ENCODE data around the gene COCH. TPM values are rescaled to one million over a fixed set of nuclear protein-coding genes. Genes with fewer than 3 reads are reported as not detected.
A peak's percentile ranks its signal among the peaks of the same experiment; 100 is the strongest.

COCH gene
- total and polyA plus RNA-seq, 4 experiments from 2014 or later = 0.27 to 1.8 TPM; not detected in 2

- no peaks in the 10 kb centered on the region for H3K27me3 ChIP-seq (ENCODE audit: insufficient read depth, low read length)
- Mint-ChIP-seq H3K36me3 (no peaks in the 10 kb centered on the region), H3K27ac (no peak overlapping the region), H3K4me1 (peaks cover 0 to 3% (median 0%) of the 10 kb centered on the region in 4 donors), H3K27me3 (peaks cover 12 to 22% of the 10 kb centered on the region in 2 donors), H3K9me3 (no peaks in the 10 kb centered on the region), H3K4me3 (no peak overlapping the region)
- H3K36me3 ChIP-seq (ENCODE audit: insufficient read depth, low read length) = no peaks in the 10 kb centered on the region
- ChIA-PET CTCF (ENCODE audit: partially characterized antibody) (no interaction called here), POLR2A (ENCODE audit: partially characterized antibody) (no interaction called here)
- no peak overlapping the region for H3K27ac ChIP-seq (ENCODE audit: low read depth, low read length)
- no peak overlapping the region for H3K4me3 ChIP-seq (ENCODE audit: low read length in 2 of 2)
- no peaks in the 10 kb centered on the region for H3K4me1 ChIP-seq (ENCODE audit: insufficient read depth, low read length)
- intact Hi-C loops (cut with micrococcal nuclease) = no loop called here
- DNase-seq = no peak
- H3K9me3 ChIP-seq (ENCODE audit: control insufficient read depth in 1 of 2, low read length in 2 of 2) = no peaks in the 10 kb centered on the region
These were observed 9.4 kb upstream of the COCH start for GRCh38 chr14:30864934-30865333.

- no peaks in the 10 kb centered on the region for H3K36me3 ChIP-seq (ENCODE audit: insufficient read depth, low read length)
- intact Hi-C loops (cut with micrococcal nuclease) = no loop called here
- DNase-seq = no peak
- Mint-ChIP-seq H3K9me3 (no peaks in the 10 kb centered on the region), H3K27me3 (peaks cover 19 to 31% of the 10 kb centered on the region in 2 donors), H3K36me3 (no peaks in the 10 kb centered on the region), H3K4me3 (no peak overlapping the region), H3K4me1 (peaks cover 0 to 8% (median 5%) of the 10 kb centered on the region in 4 donors), H3K27ac (no peak overlapping the region)
- no peaks in the 10 kb centered on the region for H3K9me3 ChIP-seq (ENCODE audit: control insufficient read depth in 1 of 2, low read length in 2 of 2)
- no peak overlapping the region for H3K27ac ChIP-seq (ENCODE audit: low read depth, low read length)
- H3K27me3 ChIP-seq (ENCODE audit: insufficient read depth, low read length) = peaks cover 2% of the 10 kb centered on the region
- CTCF ChIA-PET (ENCODE audit: partially characterized antibody) = no interaction called here
- POLR2A ChIA-PET (ENCODE audit: partially characterized antibody) = no interaction called here
- no peak overlapping the region for H3K4me3 ChIP-seq (ENCODE audit: low read length in 2 of 2)
- H3K4me1 ChIP-seq (ENCODE audit: insufficient read depth, low read length) = peaks cover 3% of the 10 kb centered on the region
These were observed 5.6 kb upstream of the COCH start for GRCh38 chr14:30868736-30869135.

- Mint-ChIP-seq H3K27me3 (peaks cover 18 to 32% of the 10 kb centered on the region in 2 donors), H3K9me3 (no peaks in the 10 kb centered on the region), H3K4me1 (peaks cover 0 to 9% (median 6%) of the 10 kb centered on the region in 4 donors), H3K36me3 (no peaks in the 10 kb centered on the region), H3K27ac (no peak overlapping the region), H3K4me3 (no peak overlapping the region)
- Histone ChIP-seq H3K4me1 (ENCODE audit: insufficient read depth, low read length) (peaks cover 6% of the 10 kb centered on the region), H3K36me3 (ENCODE audit: insufficient read depth, low read length) (no peaks in the 10 kb centered on the region), H3K27ac (ENCODE audit: low read depth, low read length) (no peak overlapping the region), H3K4me3 (ENCODE audit: low read length in 2 of 2) (no peak overlapping the region), H3K9me3 (ENCODE audit: control insufficient read depth in 1 of 2, low read length in 2 of 2) (no peaks in the 10 kb centered on the region), H3K27me3 (ENCODE audit: insufficient read depth, low read length) (peaks cover 3% of the 10 kb centered on the region)
- DNase-seq = no peak
- CTCF ChIA-PET (ENCODE audit: partially characterized antibody) = no interaction called here
- intact Hi-C loops (cut with micrococcal nuclease) = no loop called here
- POLR2A ChIA-PET (ENCODE audit: partially characterized antibody) = no interaction called here
These were observed 4.7 kb upstream of the COCH start for GRCh38 chr14:30869551-30870155.

GRCh38 chr14:30872602-30873001 is 1.8 kb upstream of the COCH start:
- POLR2A ChIA-PET (ENCODE audit: partially characterized antibody) = no interaction called here
- Mint-ChIP-seq H3K4me1 (peaks cover 2 to 17% (median 10%) of the 10 kb centered on the region in 4 donors), H3K27ac (no peak overlapping the region), H3K27me3 (peaks cover 31 to 47% of the 10 kb centered on the region in 2 donors), H3K36me3 (no peaks in the 10 kb centered on the region), H3K9me3 (no peaks in the 10 kb centered on the region), H3K4me3 (no peak overlapping the region)
- no peak for DNase-seq
- Histone ChIP-seq H3K27me3 (ENCODE audit: insufficient read depth, low read length) (peaks cover 3% of the 10 kb centered on the region), H3K36me3 (ENCODE audit: insufficient read depth, low read length) (no peaks in the 10 kb centered on the region), H3K27ac (ENCODE audit: low read depth, low read length) (no peak overlapping the region), H3K4me3 (ENCODE audit: low read length in 2 of 2) (no peak overlapping the region), H3K4me1 (ENCODE audit: insufficient read depth, low read length) (peaks cover 15% of the 10 kb centered on the region), H3K9me3 (ENCODE audit: control insufficient read depth in 1 of 2, low read length in 2 of 2) (no peaks in the 10 kb centered on the region)
- intact Hi-C loops (cut with micrococcal nuclease) = no loop called here
- CTCF ChIA-PET (ENCODE audit: partially characterized antibody) = no interaction called here

- Mint-ChIP-seq H3K27ac (peak overlapping the region in 1 of 7 donors; percentile 29), H3K4me3 (peak overlapping the region; percentile 17 to 79 (median 54)), H3K27me3 (peaks cover 33 to 47% of the 10 kb centered on the region in 2 donors), H3K9me3 (no peaks in the 10 kb centered on the region), H3K36me3 (no peaks in the 10 kb centered on the region), H3K4me1 (peaks cover 2 to 17% (median 10%) of the 10 kb centered on the region in 4 donors)
- H3K27me3 ChIP-seq (ENCODE audit: insufficient read depth, low read length) = peaks cover 3% of the 10 kb centered on the region
- no peaks in the 10 kb centered on the region for H3K36me3 ChIP-seq (ENCODE audit: insufficient read depth, low read length)
- ChIA-PET CTCF (ENCODE audit: partially characterized antibody) (interaction anchor here (0.7 kb wide), 1 partner anchor 209 kb away, joined by 3 read pairs; no protein-coding TSS in a partner anchor), POLR2A (ENCODE audit: partially characterized antibody) (interaction anchor here (1.3 kb wide), 1 partner anchor 335 kb away, joined by 4 read pairs; the partner anchor contains the start of gene HECTD1)
- H3K27ac ChIP-seq (ENCODE audit: low read depth, low read length) = no peak overlapping the region
- peaks cover 15% of the 10 kb centered on the region for H3K4me1 ChIP-seq (ENCODE audit: insufficient read depth, low read length)
- H3K9me3 ChIP-seq (ENCODE audit: control insufficient read depth in 1 of 2, low read length in 2 of 2) = no peaks in the 10 kb centered on the region
- no peak for DNase-seq
- no peak overlapping the region for H3K4me3 ChIP-seq (ENCODE audit: low read length in 2 of 2)
- intact Hi-C loops (cut with micrococcal nuclease) = no loop called here
These were observed 845 bp upstream of the COCH start for GRCh38 chr14:30873308-30874119.

- Histone ChIP-seq H3K4me1 (ENCODE audit: insufficient read depth, low read length) (peaks cover 15% of the 10 kb centered on the region), H3K4me3 (ENCODE audit: low read length in 2 of 2) (no peak overlapping the region), H3K36me3 (ENCODE audit: insufficient read depth, low read length) (no peaks in the 10 kb centered on the region), H3K27me3 (ENCODE audit: insufficient read depth, low read length) (peaks cover 3% of the 10 kb centered on the region), H3K9me3 (ENCODE audit: control insufficient read depth in 1 of 2, low read length in 2 of 2) (no peaks in the 10 kb centered on the region), H3K27ac (ENCODE audit: low read depth, low read length) (no peak overlapping the region)
- ChIA-PET CTCF (ENCODE audit: partially characterized antibody) (no interaction called here), POLR2A (ENCODE audit: partially characterized antibody) (no interaction called here)
- no peak overlapping the region for H3K27ac Mint-ChIP-seq
- H3K36me3 Mint-ChIP-seq = no peaks in the 10 kb centered on the region
- no peaks in the 10 kb centered on the region for H3K9me3 Mint-ChIP-seq
- peak in 1 of 5 donors; percentile 2 for DNase-seq
- intact Hi-C loops (cut with micrococcal nuclease) = no loop called here
- H3K4me1 Mint-ChIP-seq = peaks cover 2 to 17% (median 10%) of the 10 kb centered on the region in 4 donors
- H3K27me3 Mint-ChIP-seq = peaks cover 26 to 39% of the 10 kb centered on the region in 2 donors
- H3K4me3 Mint-ChIP-seq = peak overlapping the region; percentile 57 to 86 (median 72)
These were observed 834 bp downstream of the COCH start for GRCh38 chr14:30874999-30875787.

GRCh38 chr14:30875788-30876053 is 1.4 kb downstream of the COCH start:
- POLR2A ChIA-PET (ENCODE audit: partially characterized antibody) = no interaction called here
- no peak for DNase-seq
- H3K9me3 ChIP-seq (ENCODE audit: control insufficient read depth in 1 of 2, low read length in 2 of 2) = no peaks in the 10 kb centered on the region
- H3K9me3 Mint-ChIP-seq = no peaks in the 10 kb centered on the region
- peak overlapping the region; percentile 25 to 86 (median 58) for H3K4me3 Mint-ChIP-seq
- no peaks in the 10 kb centered on the region for H3K36me3 Mint-ChIP-seq
- peaks cover 2 to 17% (median 10%) of the 10 kb centered on the region in 4 donors for H3K4me1 Mint-ChIP-seq
- H3K4me1 ChIP-seq (ENCODE audit: insufficient read depth, low read length) = peaks cover 15% of the 10 kb centered on the region
- H3K36me3 ChIP-seq (ENCODE audit: insufficient read depth, low read length) = no peaks in the 10 kb centered on the region
- CTCF ChIA-PET (ENCODE audit: partially characterized antibody) = no interaction called here
- intact Hi-C loops (cut with micrococcal nuclease) = no loop called here
- H3K27ac ChIP-seq (ENCODE audit: low read depth, low read length) = no peak overlapping the region
- H3K27ac Mint-ChIP-seq = no peak overlapping the region
- H3K4me3 ChIP-seq (ENCODE audit: low read length in 2 of 2) = no peak overlapping the region
- peaks cover 3% of the 10 kb centered on the region for H3K27me3 ChIP-seq (ENCODE audit: insufficient read depth, low read length)
- H3K27me3 Mint-ChIP-seq = peaks cover 26 to 36% of the 10 kb centered on the region in 2 donors

All from CD4-positive, alpha-beta memory T cell (primary cell).